Measurements from ENCODE around the gene SYTL4. TPM values are rescaled to one million over a fixed set of nuclear protein-coding genes. Genes with fewer than 3 reads are reported as not detected.
A peak's percentile ranks its signal among the peaks of the same experiment; 100 is the strongest.

The SYTL4 gene
- total RNA-seq, 1 donor from 2014 or later = 16.4 TPM

GRCh38 chrX:100677611-100678181 is 54.2 kb downstream of the SYTL4 start:
- H3K36me3 ChIP-seq = no peaks in the 10 kb centered on the region
- H3K4me1 ChIP-seq = no peaks in the 10 kb centered on the region
- TF ChIP-seq CTCF (IDR thresholded peaks at IDR 0.05) = no peak
- DNase-seq = no peak
- no peak overlapping the region for H3K27ac ChIP-seq
- H3K27me3 ChIP-seq = no peaks in the 10 kb centered on the region
- intact Hi-C loops (cut with DNase I) = no loop called here
- no peak for ATAC-seq
- no peak overlapping the region for H3K4me3 ChIP-seq
- no peaks in the 10 kb centered on the region for H3K9me3 ChIP-seq

GRCh38 chrX:100674705-100675104 is 57.2 kb downstream of the SYTL4 start:
- no peak for TF ChIP-seq CTCF (IDR thresholded peaks at IDR 0.05)
- no peak overlapping the region for H3K4me3 ChIP-seq
- no peaks in the 10 kb centered on the region for H3K9me3 ChIP-seq
- no peaks in the 10 kb centered on the region for H3K4me1 ChIP-seq
- DNase-seq (no peak), ATAC-seq (peak; percentile 70)
- H3K27ac ChIP-seq = no peak overlapping the region
- no peaks in the 10 kb centered on the region for H3K27me3 ChIP-seq
- intact Hi-C loops (cut with DNase I) = no loop called here
- H3K36me3 ChIP-seq = no peaks in the 10 kb centered on the region

GRCh38 chrX:100673397-100673953 is 58.4 kb downstream of the SYTL4 start:
- H3K4me1 ChIP-seq = no peaks in the 10 kb centered on the region
- H3K27me3 ChIP-seq = no peaks in the 10 kb centered on the region
- H3K36me3 ChIP-seq = no peaks in the 10 kb centered on the region
- no peak for DNase-seq
- no peaks in the 10 kb centered on the region for H3K9me3 ChIP-seq
- intact Hi-C loops (cut with DNase I) = no loop called here
- no peak for ATAC-seq
- no peak overlapping the region for H3K27ac ChIP-seq
- TF ChIP-seq CTCF (IDR thresholded peaks at IDR 0.05) = no peak
- no peak overlapping the region for H3K4me3 ChIP-seq

GRCh38 chrX:100672966-100673365 is 59.0 kb downstream of the SYTL4 start:
- no peak overlapping the region for H3K4me3 ChIP-seq
- H3K4me1 ChIP-seq = no peaks in the 10 kb centered on the region
- H3K36me3 ChIP-seq = no peaks in the 10 kb centered on the region
- intact Hi-C loops (cut with DNase I) = no loop called here
- H3K27me3 ChIP-seq = no peaks in the 10 kb centered on the region
- no peak overlapping the region for H3K27ac ChIP-seq
- DNase-seq (no peak), ATAC-seq (no peak)
- no peaks in the 10 kb centered on the region for H3K9me3 ChIP-seq
- no peak for TF ChIP-seq CTCF (IDR thresholded peaks at IDR 0.05)

GRCh38 chrX:100663642-100664041 is 68.3 kb downstream of the SYTL4 start:
- Histone ChIP-seq H3K27ac (no peak overlapping the region), H3K9me3 (no peaks in the 10 kb centered on the region), H3K27me3 (no peaks in the 10 kb centered on the region), H3K4me1 (no peaks in the 10 kb centered on the region), H3K4me3 (no peak overlapping the region), H3K36me3 (no peaks in the 10 kb centered on the region)
- ATAC-seq (no peak), DNase-seq (no peak)
- intact Hi-C loops (cut with DNase I) = no loop called here
- no peak for TF ChIP-seq CTCF (IDR thresholded peaks at IDR 0.05)

GRCh38 chrX:100662796-100663195 is 69.1 kb downstream of the SYTL4 start:
- no peak for TF ChIP-seq CTCF (IDR thresholded peaks at IDR 0.05)
- Histone ChIP-seq H3K36me3 (no peaks in the 10 kb centered on the region), H3K4me3 (no peak overlapping the region), H3K27me3 (no peaks in the 10 kb centered on the region), H3K9me3 (no peaks in the 10 kb centered on the region), H3K4me1 (no peaks in the 10 kb centered on the region), H3K27ac (no peak overlapping the region)
- ATAC-seq = no peak
- intact Hi-C loops (cut with DNase I) = no loop called here
- no peak for DNase-seq

Data from upper lobe of right lung (tissue), 1 donor.